ENCODE data around the gene CYLD.

CYLD gene

DNA sequence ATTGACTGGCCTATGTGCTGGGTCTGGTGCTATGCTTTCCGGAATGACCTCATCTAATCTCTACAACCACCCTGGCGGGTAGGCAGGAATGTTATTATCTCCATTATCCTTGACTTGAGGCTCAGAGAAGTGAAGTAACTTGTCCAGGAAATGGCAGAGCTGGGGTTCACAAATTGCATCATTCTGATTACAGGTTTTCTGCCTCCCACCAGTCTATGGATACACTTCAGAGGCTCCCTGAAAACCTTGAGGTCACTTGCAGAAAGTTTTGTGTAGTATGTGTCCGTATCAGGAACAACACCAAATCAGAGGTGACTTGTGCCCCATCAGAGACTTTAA, 29.4 kb upstream of the CYLD start:
- Histone ChIP-seq H3K9ac (ENCODE audit: insufficient read length, low read depth) (no peak overlapping the region), H3K4me3 (ENCODE audit: insufficient read length, low read depth) (no peak overlapping the region), H3K9me3 (ENCODE audit: insufficient read depth, low read length) (no peaks in the 10 kb centered on the region), H3K4me1 (ENCODE audit: insufficient read depth, insufficient read length) (peaks cover 2% of the 10 kb centered on the region), H3K36me3 (ENCODE audit: insufficient read depth, insufficient read length, low read length) (no peaks in the 10 kb centered on the region), H3K27me3 (ENCODE audit: insufficient read depth, insufficient read length) (no peaks in the 10 kb centered on the region)
- TF ChIP-seq SUZ12 (IDR thresholded peaks at IDR 0.05; ENCODE audit: extremely low read depth, insufficient read depth, insufficient read length) (no peak), ZNF274 (IDR thresholded peaks at IDR 0.05; ENCODE audit: low read depth, low read length) (no peak), YY1 (IDR thresholded peaks at IDR 0.05; ENCODE audit: insufficient read depth, insufficient read length) (no peak)
- no peak for DNase-seq (ENCODE audit: low read depth, low spot score)

DNA sequence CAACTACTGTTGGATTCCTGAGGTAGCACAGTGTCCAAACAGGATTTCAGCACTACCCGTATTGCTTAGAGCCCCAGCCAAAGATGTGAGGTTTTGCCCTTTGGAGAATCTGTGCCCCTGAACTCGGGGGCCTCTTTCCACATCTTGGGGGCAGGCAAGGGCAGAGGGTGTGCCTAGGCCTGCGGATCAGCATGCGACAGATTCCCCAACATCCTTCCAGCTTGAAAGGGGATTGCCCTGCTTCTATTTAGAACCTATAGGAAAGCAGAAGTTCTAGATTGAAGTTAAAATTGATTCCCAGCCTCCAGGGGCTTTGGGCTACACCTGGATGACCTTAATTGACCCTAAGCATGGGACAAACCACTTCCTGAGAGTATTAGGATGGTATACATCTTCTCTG, 28.9 kb upstream of the CYLD start:
- peaks cover 2% of the 10 kb centered on the region for H3K4me1 ChIP-seq (ENCODE audit: insufficient read depth, insufficient read length)
- no peak overlapping the region for H3K4me3 ChIP-seq (ENCODE audit: insufficient read length, low read depth)
- H3K36me3 ChIP-seq (ENCODE audit: insufficient read depth, insufficient read length, low read length): no peaks in the 10 kb centered on the region
- no peak for TF ChIP-seq SUZ12 (IDR thresholded peaks at IDR 0.05; ENCODE audit: extremely low read depth, insufficient read depth, insufficient read length)
- TF ChIP-seq YY1 (IDR thresholded peaks at IDR 0.05; ENCODE audit: insufficient read depth, insufficient read length): no peak
- TF ChIP-seq ZNF274 (IDR thresholded peaks at IDR 0.05; ENCODE audit: low read depth, low read length): no peak
- H3K27me3 ChIP-seq (ENCODE audit: insufficient read depth, insufficient read length): no peaks in the 10 kb centered on the region
- DNase-seq (ENCODE audit: low read depth, low spot score): no peak
- H3K9ac ChIP-seq (ENCODE audit: insufficient read length, low read depth): no peak overlapping the region
- no peaks in the 10 kb centered on the region for H3K9me3 ChIP-seq (ENCODE audit: insufficient read depth, low read length)

DNA sequence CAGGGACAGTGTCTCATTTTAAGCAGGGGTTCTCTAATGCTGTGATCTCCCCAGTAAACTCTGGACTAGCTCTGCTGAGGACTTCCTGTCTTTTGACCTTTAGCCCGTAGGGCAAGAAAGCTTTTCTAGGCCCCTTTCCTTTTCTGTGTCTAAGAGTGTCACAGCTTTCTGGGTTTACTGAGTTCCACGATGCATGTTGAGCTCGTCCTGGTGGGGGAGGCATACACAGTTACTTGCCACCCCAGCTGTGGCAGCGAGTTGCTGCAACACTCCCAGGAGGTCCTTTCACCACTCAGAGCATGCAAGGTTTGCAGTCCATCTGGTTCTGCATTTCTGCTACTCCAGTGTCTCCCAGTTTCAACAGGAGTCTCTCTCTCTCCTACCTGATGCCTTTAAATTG, 24.8 kb upstream of the CYLD start:
- no peak for DNase-seq (ENCODE audit: low read depth, low spot score)
- Histone ChIP-seq H3K36me3 (ENCODE audit: insufficient read depth, insufficient read length, low read length) (no peaks in the 10 kb centered on the region), H3K9me3 (ENCODE audit: insufficient read depth, low read length) (no peaks in the 10 kb centered on the region), H3K9ac (ENCODE audit: insufficient read length, low read depth) (no peak overlapping the region), H3K27me3 (ENCODE audit: insufficient read depth, insufficient read length) (no peaks in the 10 kb centered on the region), H3K4me3 (ENCODE audit: insufficient read length, low read depth) (no peak overlapping the region), H3K4me1 (ENCODE audit: insufficient read depth, insufficient read length) (peaks cover 6% of the 10 kb centered on the region)
- TF ChIP-seq YY1 (IDR thresholded peaks at IDR 0.05; ENCODE audit: insufficient read depth, insufficient read length) (no peak), ZNF274 (IDR thresholded peaks at IDR 0.05; ENCODE audit: low read depth, low read length) (no peak)

DNA sequence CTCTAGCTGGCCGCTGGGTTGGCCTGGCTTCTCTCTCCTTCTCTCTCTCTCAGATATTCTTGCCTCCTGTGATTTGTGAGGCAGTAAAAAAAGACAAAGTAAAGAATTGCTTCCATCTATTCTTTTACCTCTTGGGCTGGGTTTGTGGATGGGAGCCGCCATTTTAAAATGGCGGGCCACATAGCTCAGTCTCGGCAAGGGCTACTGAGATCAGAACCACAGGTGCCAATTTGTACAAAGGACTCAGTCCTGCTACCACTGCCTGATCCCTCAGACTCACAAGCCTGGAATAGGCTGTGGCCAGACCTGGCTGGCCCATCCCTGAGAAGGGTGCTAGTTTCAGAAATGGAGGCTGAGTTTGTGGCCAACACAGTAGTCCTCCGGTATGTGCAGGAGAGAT, 24.4 kb upstream of the CYLD start:
- Histone ChIP-seq H3K4me1 (ENCODE audit: insufficient read depth, insufficient read length) (peaks cover 6% of the 10 kb centered on the region), H3K9me3 (ENCODE audit: insufficient read depth, low read length) (no peaks in the 10 kb centered on the region), H3K9ac (ENCODE audit: insufficient read length, low read depth) (no peak overlapping the region), H3K4me3 (ENCODE audit: insufficient read length, low read depth) (no peak overlapping the region), H3K36me3 (ENCODE audit: insufficient read depth, insufficient read length, low read length) (no peaks in the 10 kb centered on the region), H3K27me3 (ENCODE audit: insufficient read depth, insufficient read length) (no peaks in the 10 kb centered on the region)
- no peak for DNase-seq (ENCODE audit: low read depth, low spot score)
- TF ChIP-seq SUZ12 (IDR thresholded peaks at IDR 0.05; ENCODE audit: extremely low read depth, insufficient read depth, insufficient read length) (no peak), ZNF274 (IDR thresholded peaks at IDR 0.05; ENCODE audit: low read depth, low read length) (no peak), YY1 (IDR thresholded peaks at IDR 0.05; ENCODE audit: insufficient read depth, insufficient read length) (peak; percentile 15)

DNA sequence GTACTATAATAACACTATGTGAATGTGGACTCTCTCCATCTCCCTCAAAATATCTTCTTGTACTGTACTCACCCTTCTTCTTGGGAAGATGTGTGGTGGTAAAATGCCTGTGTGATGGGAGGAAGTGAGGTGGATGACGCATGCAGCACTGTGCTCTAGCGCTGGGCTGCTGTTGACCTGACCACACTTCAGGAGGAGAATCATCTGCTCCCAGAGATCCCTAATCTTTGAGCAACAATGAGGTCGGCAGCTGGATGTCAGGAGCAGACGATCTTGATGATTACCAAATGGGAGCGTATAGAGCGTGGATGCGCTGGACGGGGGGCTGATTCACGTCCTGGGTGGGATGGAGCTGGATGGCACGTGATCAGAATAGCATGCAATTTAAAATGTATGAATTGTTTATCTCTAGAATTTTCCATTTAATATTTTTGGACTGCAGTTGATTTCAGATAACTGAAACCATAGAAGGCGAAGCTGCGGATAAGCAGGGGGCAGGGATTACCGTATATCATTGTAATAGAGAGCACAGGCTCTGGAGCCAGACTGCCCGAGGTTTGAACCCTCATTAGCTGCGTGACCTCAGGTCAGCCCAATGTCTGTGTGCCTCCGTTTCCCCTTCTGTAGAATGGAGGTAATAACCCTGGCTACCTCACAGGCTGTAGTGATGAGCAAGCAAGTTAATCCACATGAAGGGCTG, 23.7 kb upstream of the CYLD start:
- no peaks in the 10 kb centered on the region for H3K27me3 ChIP-seq (ENCODE audit: insufficient read depth, insufficient read length)
- H3K36me3 ChIP-seq (ENCODE audit: insufficient read depth, insufficient read length, low read length): no peaks in the 10 kb centered on the region
- DNase-seq (ENCODE audit: low read depth, low spot score): no peak
- no peak overlapping the region for H3K4me3 ChIP-seq (ENCODE audit: insufficient read length, low read depth)
- no peak for TF ChIP-seq SUZ12 (IDR thresholded peaks at IDR 0.05; ENCODE audit: extremely low read depth, insufficient read depth, insufficient read length)
- TF ChIP-seq YY1 (IDR thresholded peaks at IDR 0.05; ENCODE audit: insufficient read depth, insufficient read length): no peak
- no peak for TF ChIP-seq ZNF274 (IDR thresholded peaks at IDR 0.05; ENCODE audit: low read depth, low read length)
- H3K9ac ChIP-seq (ENCODE audit: insufficient read length, low read depth): no peak overlapping the region
- no peaks in the 10 kb centered on the region for H3K9me3 ChIP-seq (ENCODE audit: insufficient read depth, low read length)
- peaks cover 6% of the 10 kb centered on the region for H3K4me1 ChIP-seq (ENCODE audit: insufficient read depth, insufficient read length)

DNA sequence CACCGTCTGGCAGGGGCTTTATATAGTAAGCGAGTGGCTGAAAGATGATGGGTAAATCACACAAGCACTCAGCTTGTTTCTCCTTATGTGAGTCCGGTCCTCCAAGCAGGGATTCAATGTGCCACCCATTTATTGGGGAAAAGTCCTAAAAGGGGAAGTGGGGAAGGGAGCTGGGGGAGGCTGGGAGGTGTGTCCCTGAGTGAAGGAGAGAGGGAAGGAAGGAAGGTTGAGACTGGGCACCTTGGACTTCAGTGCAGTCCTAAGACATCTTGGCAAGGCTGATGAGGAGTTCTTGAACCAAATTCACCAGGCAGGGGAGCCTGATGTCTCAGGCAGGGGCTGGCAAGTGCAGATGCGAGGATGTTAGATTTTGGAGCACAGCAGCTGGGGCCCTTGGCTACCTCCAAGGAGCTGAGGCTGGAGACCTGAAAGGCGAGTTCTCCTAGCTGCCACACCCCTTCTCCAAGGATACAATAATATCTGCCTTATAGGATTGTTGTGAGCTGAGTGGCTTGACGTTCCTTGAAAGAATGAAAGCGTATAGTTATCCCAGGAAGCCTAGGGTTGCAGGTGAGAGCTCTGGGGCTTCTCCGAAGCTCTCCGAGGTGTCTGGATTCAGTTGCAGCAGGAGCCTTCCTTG, 23.0 kb upstream of the CYLD start:
- Histone ChIP-seq H3K4me3 (ENCODE audit: insufficient read length, low read depth) (no peak overlapping the region), H3K27me3 (ENCODE audit: insufficient read depth, insufficient read length) (no peaks in the 10 kb centered on the region), H3K9me3 (ENCODE audit: insufficient read depth, low read length) (no peaks in the 10 kb centered on the region), H3K36me3 (ENCODE audit: insufficient read depth, insufficient read length, low read length) (no peaks in the 10 kb centered on the region), H3K9ac (ENCODE audit: insufficient read length, low read depth) (no peak overlapping the region), H3K4me1 (ENCODE audit: insufficient read depth, insufficient read length) (peaks cover 4% of the 10 kb centered on the region)
- no peak for TF ChIP-seq SUZ12 (IDR thresholded peaks at IDR 0.05; ENCODE audit: extremely low read depth, insufficient read depth, insufficient read length)
- TF ChIP-seq ZNF274 (IDR thresholded peaks at IDR 0.05; ENCODE audit: low read depth, low read length): no peak
- TF ChIP-seq YY1 (IDR thresholded peaks at IDR 0.05; ENCODE audit: insufficient read depth, insufficient read length): no peak
- DNase-seq (ENCODE audit: low read depth, low spot score): no peak

DNA sequence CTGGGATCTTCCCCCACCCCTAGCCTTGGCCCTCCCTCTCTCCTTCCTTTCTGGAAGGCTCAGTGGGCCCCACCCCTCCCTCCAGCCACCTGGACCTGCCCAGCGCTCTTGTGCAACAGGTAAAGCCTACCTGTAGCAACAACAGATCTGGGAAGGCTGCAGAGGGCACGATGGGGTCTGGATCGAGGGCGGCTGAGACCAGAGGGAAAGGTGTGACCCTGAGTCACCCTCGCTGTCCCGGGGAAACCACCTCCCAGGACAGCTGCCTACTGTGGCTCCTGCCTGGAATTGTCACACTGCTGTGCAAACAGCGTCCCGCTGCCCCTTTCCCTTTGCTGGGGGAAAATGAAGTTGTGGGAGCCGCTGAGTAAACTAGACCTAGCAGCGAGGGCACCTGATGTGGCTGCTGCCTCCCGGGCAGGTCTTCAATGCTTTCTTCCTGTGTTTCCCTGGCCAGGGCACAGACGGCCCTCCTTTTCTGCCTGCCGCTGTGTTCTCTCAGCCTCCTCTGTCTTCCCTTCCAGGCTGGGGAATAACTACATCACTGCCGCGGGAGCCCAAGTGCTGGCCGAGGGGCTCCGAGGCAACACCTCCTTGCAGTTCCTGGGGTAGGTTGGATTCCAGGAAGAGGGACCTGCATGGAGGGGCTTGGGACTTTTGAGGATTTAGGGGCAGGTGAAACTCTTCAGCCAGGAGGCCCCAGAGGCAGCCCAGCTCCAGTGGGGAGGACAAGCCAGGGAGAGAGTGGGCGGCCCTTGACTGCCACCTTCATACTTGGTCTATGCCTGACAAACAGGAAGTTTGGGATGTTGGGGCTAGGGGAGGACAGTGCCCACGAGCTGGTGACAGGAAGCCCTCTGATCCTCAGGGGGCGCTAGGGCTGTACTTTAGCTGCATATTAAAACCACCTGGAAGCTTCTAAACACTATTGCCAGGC, 22.2 kb upstream of the CYLD start:
- Histone ChIP-seq H3K36me3 (ENCODE audit: insufficient read depth, insufficient read length, low read length) (no peaks in the 10 kb centered on the region), H3K9ac (ENCODE audit: insufficient read length, low read depth) (no peak overlapping the region), H3K4me3 (ENCODE audit: insufficient read length, low read depth) (no peak overlapping the region), H3K9me3 (ENCODE audit: insufficient read depth, low read length) (0 out of 2 replicates have a peak, but pooled peaks cover 4% of the 10 kb centered on the region), H3K4me1 (ENCODE audit: insufficient read depth, insufficient read length) (peaks cover 4% of the 10 kb centered on the region), H3K27me3 (ENCODE audit: insufficient read depth, insufficient read length) (no peaks in the 10 kb centered on the region)
- TF ChIP-seq SUZ12 (IDR thresholded peaks at IDR 0.05; ENCODE audit: extremely low read depth, insufficient read depth, insufficient read length) (no peak), YY1 (IDR thresholded peaks at IDR 0.05; ENCODE audit: insufficient read depth, insufficient read length) (no peak), ZNF274 (IDR thresholded peaks at IDR 0.05; ENCODE audit: low read depth, low read length) (no peak)
- DNase-seq (ENCODE audit: low read depth, low spot score): peak; percentile 15
